Measurements from ENCODE around the gene PNPLA8. TPM values are rescaled to one million over a fixed set of nuclear protein-coding genes. Genes with fewer than 3 reads are reported as not detected.

The PNPLA8 gene
- total and polyA plus RNA-seq, 4 donors: 14.7 to 30.3 (median 23.0) TPM

GRCh38 chr7:108424013-108424412 is 101.9 kb downstream of the PNPLA8 start:
- Histone ChIP-seq H3K27ac (ENCODE audit: low read depth in 1 of 2, low read length in 2 of 2) (no peak overlapping the region), H3K9me3 (ENCODE audit: control insufficient read depth in 4 of 4, low read length in 3 of 4) (no peaks in the 10 kb centered on the region), H3K36me3 (ENCODE audit: control insufficient read depth in 4 of 4, insufficient read depth in 3 of 4, low read depth in 1 of 4, low read length in 3 of 4) (no peaks in the 10 kb centered on the region), H3K4me3 (ENCODE audit: low read depth in 1 of 3, low read length in 3 of 3) (no peak overlapping the region), H3K4me1 (ENCODE audit: control insufficient read depth in 4 of 4, insufficient read depth in 4 of 4, low read length in 3 of 4) (no peaks in the 10 kb centered on the region), H3K27me3 (ENCODE audit: control insufficient read depth in 4 of 4, insufficient read depth in 4 of 4, low read length in 3 of 4) (peaks cover 0 to 13% (median 0%) of the 10 kb centered on the region in 4 donors), H3K9ac (ENCODE audit: low read depth in 1 of 2, low read length in 2 of 2) (no peak overlapping the region)
- no peak for TF ChIP-seq FOXA2 (IDR thresholded peaks at IDR 0.05)
- TF ChIP-seq NR2F2 (IDR thresholded peaks at IDR 0.05): no peak
- TF ChIP-seq, protein P1, sequence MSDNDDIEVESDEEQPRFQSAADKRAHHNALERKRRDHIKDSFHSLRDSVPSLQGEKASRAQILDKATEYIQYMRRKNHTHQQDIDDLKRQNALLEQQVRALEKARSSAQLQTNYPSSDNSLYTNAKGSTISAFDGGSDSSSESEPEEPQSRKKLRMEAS (IDR thresholded peaks at IDR 0.05): no peak
- no peak for DNase-seq (ENCODE audit: low spot score)
- 83% methylated on average over 4 of the region's 4 CpGs for WGBS

DNA sequence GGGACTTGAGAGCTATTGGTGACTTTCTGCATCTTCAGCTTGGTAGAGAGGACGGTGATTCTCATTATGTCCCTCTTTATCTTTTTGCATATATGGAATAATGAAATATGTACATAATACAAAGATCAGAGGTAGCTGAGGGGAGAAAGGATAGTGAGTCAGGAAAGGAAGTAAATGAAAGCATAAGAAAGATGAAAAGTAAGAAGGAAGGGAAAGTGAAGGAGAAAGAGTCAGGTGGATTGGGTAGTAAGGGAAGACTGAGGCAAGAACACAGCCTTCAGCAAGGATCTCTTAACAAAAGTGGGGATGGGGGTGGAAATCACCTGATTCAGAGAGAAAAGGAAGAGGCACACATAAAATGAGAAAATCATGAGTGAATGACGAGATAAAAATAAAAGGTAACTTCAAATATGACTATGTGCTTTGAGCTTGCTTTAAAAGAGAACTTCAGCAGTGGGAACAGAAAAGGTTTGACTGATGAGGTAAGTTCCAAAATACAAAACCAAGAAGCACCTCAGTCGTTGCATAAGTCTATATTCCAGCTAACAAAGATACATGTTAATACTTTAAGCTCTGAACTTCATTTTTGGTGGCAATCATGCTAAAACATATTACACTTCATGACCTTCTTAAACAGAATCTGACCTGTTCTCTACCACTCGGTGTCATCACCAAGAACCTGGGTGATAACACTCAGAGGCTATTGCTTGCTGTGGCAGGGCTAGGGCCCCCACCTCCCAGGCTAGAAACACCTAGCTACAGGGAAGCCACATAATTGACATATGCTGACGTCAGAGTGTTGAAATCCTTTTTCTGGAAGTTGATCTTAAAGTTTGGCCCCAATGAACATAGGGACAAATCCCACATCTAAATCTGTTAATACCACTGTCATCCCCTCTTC is 102.6 kb downstream of the PNPLA8 start:
- no peak for DNase-seq (ENCODE audit: low spot score)
- TF ChIP-seq, protein P1 (IDR thresholded peaks at IDR 0.05): no peak
- no peak for TF ChIP-seq TAF1 (conservative IDR thresholded peaks at IDR 0.05)
- Histone ChIP-seq H3K4me3 (ENCODE audit: low read depth in 1 of 3, low read length in 3 of 3) (no peak overlapping the region), H3K27ac (ENCODE audit: low read depth in 1 of 2, low read length in 2 of 2) (no peak overlapping the region), H3K27me3 (ENCODE audit: control insufficient read depth in 4 of 4, insufficient read depth in 4 of 4, low read length in 3 of 4) (peaks cover 0 to 13% (median 0%) of the 10 kb centered on the region in 4 donors), H3K9me3 (ENCODE audit: control insufficient read depth in 4 of 4, low read length in 3 of 4) (no peaks in the 10 kb centered on the region), H3K36me3 (ENCODE audit: control insufficient read depth in 4 of 4, insufficient read depth in 3 of 4, low read depth in 1 of 4, low read length in 3 of 4) (no peaks in the 10 kb centered on the region), H3K4me1 (ENCODE audit: control insufficient read depth in 4 of 4, insufficient read depth in 4 of 4, low read length in 3 of 4) (no peaks in the 10 kb centered on the region), H3K9ac (ENCODE audit: low read depth in 1 of 2, low read length in 2 of 2) (no peak overlapping the region)
- WGBS: 76% methylated on average over 5 of the region's 5 CpGs

DNA sequence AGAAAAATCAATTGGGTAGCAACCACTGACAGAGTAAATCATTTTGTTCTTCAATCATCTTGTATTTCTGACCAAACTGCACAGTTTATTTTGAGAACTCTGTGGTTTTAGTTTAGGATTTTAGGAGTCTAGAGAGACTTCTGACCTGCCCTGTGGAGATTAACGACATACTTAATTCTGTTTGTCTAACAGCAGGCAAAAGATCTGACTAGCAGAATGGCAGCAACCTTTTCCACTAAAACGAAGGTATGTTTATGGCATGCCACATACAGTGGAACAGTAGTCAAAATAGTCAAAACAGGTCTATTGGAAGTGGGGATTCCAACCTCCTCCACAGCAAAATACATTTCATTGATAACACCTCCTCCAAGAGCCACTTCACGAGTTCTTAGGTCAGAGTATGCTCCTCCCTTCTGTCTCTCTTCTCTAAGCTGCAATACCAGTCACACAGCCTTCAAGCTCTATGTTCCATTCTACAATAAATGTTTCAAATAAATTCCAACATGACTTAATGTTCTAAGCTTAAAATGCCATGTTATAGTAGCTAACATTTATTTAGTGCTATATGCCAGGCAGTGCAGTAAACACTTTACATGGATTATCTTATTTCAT is 104.1 kb downstream of the PNPLA8 start:
- 46% methylated on average over 3 of the region's 3 CpGs for WGBS
- H3K4me3 ChIP-seq (ENCODE audit: low read depth in 1 of 3, low read length in 3 of 3): no peak overlapping the region
- TF ChIP-seq TAF1 (conservative IDR thresholded peaks at IDR 0.05) (no peak), JUND (IDR thresholded peaks at IDR 0.05) (no peak), RAD21 (IDR thresholded peaks at IDR 0.05) (no peak), HNF4A (conservative IDR thresholded peaks at IDR 0.05) (no peak), FOXA2 (IDR thresholded peaks at IDR 0.05) (no peak), YY1 (IDR thresholded peaks at IDR 0.05) (no peak), ATF3 (IDR thresholded peaks at IDR 0.05) (no peak), REST (IDR thresholded peaks at IDR 0.05) (no peak), RXRA (IDR thresholded peaks at IDR 0.05) (no peak), FOXA1 (IDR thresholded peaks at IDR 0.05) (no peak), HNF4G (IDR thresholded peaks at IDR 0.05) (no peak), SP1 (IDR thresholded peaks at IDR 0.05) (no peak), NR2F2 (IDR thresholded peaks at IDR 0.05) (no peak), GABPA (IDR thresholded peaks at IDR 0.05 in 1 of 2, conservative IDR thresholded peaks at IDR 0.05 in 1 of 2) (no peak), EGR1 (IDR thresholded peaks at IDR 0.05; ENCODE audit: low read depth in 2 of 2) (no peak)
- TF ChIP-seq, protein P2, sequence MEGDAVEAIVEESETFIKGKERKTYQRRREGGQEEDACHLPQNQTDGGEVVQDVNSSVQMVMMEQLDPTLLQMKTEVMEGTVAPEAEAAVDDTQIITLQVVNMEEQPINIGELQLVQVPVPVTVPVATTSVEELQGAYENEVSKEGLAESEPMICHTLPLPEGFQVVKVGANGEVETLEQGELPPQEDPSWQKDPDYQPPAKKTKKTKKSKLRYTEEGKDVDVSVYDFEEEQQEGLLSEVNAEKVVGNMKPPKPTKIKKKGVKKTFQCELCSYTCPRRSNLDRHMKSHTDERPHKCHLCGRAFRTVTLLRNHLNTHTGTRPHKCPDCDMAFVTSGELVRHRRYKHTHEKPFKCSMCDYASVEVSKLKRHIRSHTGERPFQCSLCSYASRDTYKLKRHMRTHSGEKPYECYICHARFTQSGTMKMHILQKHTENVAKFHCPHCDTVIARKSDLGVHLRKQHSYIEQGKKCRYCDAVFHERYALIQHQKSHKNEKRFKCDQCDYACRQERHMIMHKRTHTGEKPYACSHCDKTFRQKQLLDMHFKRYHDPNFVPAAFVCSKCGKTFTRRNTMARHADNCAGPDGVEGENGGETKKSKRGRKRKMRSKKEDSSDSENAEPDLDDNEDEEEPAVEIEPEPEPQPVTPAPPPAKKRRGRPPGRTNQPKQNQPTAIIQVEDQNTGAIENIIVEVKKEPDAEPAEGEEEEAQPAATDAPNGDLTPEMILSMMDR (IDR thresholded peaks at IDR 0.05; ENCODE audit: low read depth, low read length, missing input control): no peak
- TF ChIP-seq, protein P1 (IDR thresholded peaks at IDR 0.05): no peak
- TF ChIP-seq, protein P3, sequence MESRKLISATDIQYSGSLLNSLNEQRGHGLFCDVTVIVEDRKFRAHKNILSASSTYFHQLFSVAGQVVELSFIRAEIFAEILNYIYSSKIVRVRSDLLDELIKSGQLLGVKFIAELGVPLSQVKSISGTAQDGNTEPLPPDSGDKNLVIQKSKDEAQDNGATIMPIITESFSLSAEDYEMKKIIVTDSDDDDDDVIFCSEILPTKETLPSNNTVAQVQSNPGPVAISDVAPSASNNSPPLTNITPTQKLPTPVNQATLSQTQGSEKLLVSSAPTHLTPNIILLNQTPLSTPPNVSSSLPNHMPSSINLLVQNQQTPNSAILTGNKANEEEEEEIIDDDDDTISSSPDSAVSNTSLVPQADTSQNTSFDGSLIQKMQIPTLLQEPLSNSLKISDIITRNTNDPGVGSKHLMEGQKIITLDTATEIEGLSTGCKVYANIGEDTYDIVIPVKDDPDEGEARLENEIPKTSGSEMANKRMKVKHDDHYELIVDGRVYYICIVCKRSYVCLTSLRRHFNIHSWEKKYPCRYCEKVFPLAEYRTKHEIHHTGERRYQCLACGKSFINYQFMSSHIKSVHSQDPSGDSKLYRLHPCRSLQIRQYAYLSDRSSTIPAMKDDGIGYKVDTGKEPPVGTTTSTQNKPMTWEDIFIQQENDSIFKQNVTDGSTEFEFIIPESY (IDR thresholded peaks at IDR 0.05): no peak
- H3K4me1 ChIP-seq (ENCODE audit: control insufficient read depth in 4 of 4, insufficient read depth in 4 of 4, low read length in 3 of 4): no peaks in the 10 kb centered on the region
- H3K9me3 ChIP-seq (ENCODE audit: control insufficient read depth in 4 of 4, low read length in 3 of 4): no peaks in the 10 kb centered on the region
- no peaks in the 10 kb centered on the region for H3K36me3 ChIP-seq (ENCODE audit: control insufficient read depth in 4 of 4, insufficient read depth in 3 of 4, low read depth in 1 of 4, low read length in 3 of 4)
- no peak for DNase-seq (ENCODE audit: low spot score)
- no peak overlapping the region for H3K27ac ChIP-seq (ENCODE audit: low read depth in 1 of 2, low read length in 2 of 2)
- peaks cover 0 to 13% (median 0%) of the 10 kb centered on the region in 4 donors for H3K27me3 ChIP-seq (ENCODE audit: control insufficient read depth in 4 of 4, insufficient read depth in 4 of 4, low read length in 3 of 4)
- no peak overlapping the region for H3K9ac ChIP-seq (ENCODE audit: low read depth in 1 of 2, low read length in 2 of 2)
